HEK293 (cell line): ENCODE measurements around the gene SDHAF1.

ENCODE experiments used
- IKZF3 ChIP-seq: fragments of 450-650 bp; IDR thresholded peaks from 2 replicates; pipeline ENCODE4 v1.5.0; 2018; ENCODE audit warnings: missing biosample characterization, mild to moderate bottlenecking, missing genetic modification characterization, moderate library complexity
- KLF9 ChIP-seq: fragments of 450-650 bp; formaldehyde crosslinking; IDR thresholded peaks from 2 replicates; pipeline ENCODE4 v1.5.1; 2016; ENCODE audit warnings: missing biosample characterization, missing genetic modification characterization, low read depth
- SP7 ChIP-seq: fragments of 450-650 bp; formaldehyde crosslinking; IDR thresholded peaks from 2 replicates; pipeline ENCODE4 v1.5.1; 2016; ENCODE audit warnings: missing biosample characterization, missing genetic modification characterization
- ZBTB48 ChIP-seq: fragments of 450-650 bp; formaldehyde crosslinking; IDR thresholded peaks from 2 replicates; pipeline ENCODE4 v1.5.1; 2016; ENCODE audit warnings: missing biosample characterization, missing genetic modification characterization
- ZBTB7A ChIP-seq: fragments of 450-650 bp; formaldehyde crosslinking; IDR thresholded peaks from 2 replicates; pipeline ENCODE4 v1.5.1; 2016; ENCODE audit warnings: low read depth, missing biosample characterization, missing genetic modification characterization
- ZBTB8A ChIP-seq: fragments of 450-650 bp; formaldehyde crosslinking; IDR thresholded peaks from 2 replicates; pipeline ENCODE4 v1.5.1; 2016; ENCODE audit warnings: missing biosample characterization, missing genetic modification characterization
- ZFP3 ChIP-seq: fragments of 450-650 bp; formaldehyde crosslinking; IDR thresholded peaks from 2 replicates; pipeline ENCODE4 v1.5.1; 2016; ENCODE audit warnings: low read depth, missing biosample characterization, missing genetic modification characterization
- ZNF138 ChIP-seq: fragments of 450-650 bp; formaldehyde crosslinking; IDR thresholded peaks from 2 replicates; pipeline ENCODE4 v1.5.1; 2016; ENCODE audit warnings: missing biosample characterization, missing genetic modification characterization, borderline replicate concordance
- ZNF184 ChIP-seq: fragments of 450-650 bp; IDR thresholded peaks from 2 replicates; pipeline ENCODE4 v1.5.1; 2018; ENCODE audit warnings: missing biosample characterization, mild to moderate bottlenecking, missing genetic modification characterization
- ZNF211 ChIP-seq: fragments of 450-650 bp; formaldehyde crosslinking; IDR thresholded peaks from 2 replicates; pipeline ENCODE4 v1.5.1; 2016; ENCODE audit warnings: low read depth, missing biosample characterization, missing genetic modification characterization
- ZNF292 ChIP-seq: fragments of 450-650 bp; formaldehyde crosslinking; IDR thresholded peaks from 2 replicates; pipeline ENCODE4 v1.5.1; 2016; ENCODE audit warnings: low read depth, missing biosample characterization, missing genetic modification characterization, borderline replicate concordance
- ZNF529 ChIP-seq: fragments of 450-650 bp; formaldehyde crosslinking; IDR thresholded peaks from 2 replicates; pipeline ENCODE4 v1.5.1; 2017; ENCODE audit warnings: missing genetic modification characterization, missing biosample characterization; ENCODE audit not compliant: insufficient replicate concordance
- ZNF561 ChIP-seq: fragments of 450-650 bp; IDR thresholded peaks from 2 replicates; pipeline ENCODE4 v1.5.1; 2018; ENCODE audit warnings: missing biosample characterization, missing genetic modification characterization, borderline replicate concordance
- ZNF654 ChIP-seq: fragments of 450-650 bp; formaldehyde crosslinking; IDR thresholded peaks from 2 replicates; pipeline ENCODE4 v1.5.1; 2016; ENCODE audit warnings: low read depth, missing biosample characterization, missing genetic modification characterization
- ZNF660 ChIP-seq: fragments of 450-650 bp; IDR thresholded peaks from 2 replicates; pipeline ENCODE4 v1.5.1; 2018; ENCODE audit warnings: missing biosample characterization, mild to moderate bottlenecking, missing genetic modification characterization
- ZNF768 ChIP-seq: fragments of 450-650 bp; formaldehyde crosslinking; IDR thresholded peaks from 2 replicates; pipeline ENCODE4 v1.5.1; 2018; ENCODE audit warnings: missing biosample characterization, mild to moderate bottlenecking, missing genetic modification characterization
- ZSCAN16 ChIP-seq: fragments of 450-650 bp; formaldehyde crosslinking; IDR thresholded peaks from 2 replicates; pipeline ENCODE4 v1.5.1; 2016; ENCODE audit warnings: missing biosample characterization, missing genetic modification characterization
- TF ChIP-seq, protein P1 (sequence below): fragments of 450-650 bp; formaldehyde crosslinking; IDR thresholded peaks from 2 replicates; pipeline ENCODE4 v1.5.1; 2016; ENCODE audit warnings: missing biosample characterization, missing genetic modification characterization
- TF ChIP-seq, protein P2 (sequence below): fragments of 450-650 bp; formaldehyde crosslinking; IDR thresholded peaks from 2 replicates; pipeline ENCODE4 v1.5.1; 2016; ENCODE audit warnings: missing biosample characterization, missing genetic modification characterization, borderline replicate concordance
- TF ChIP-seq, protein P3 (sequence below): sonication (generic); formaldehyde crosslinking; IDR thresholded peaks from 2 replicates; pipeline ENCODE4 v1.8.1; 2022; ENCODE audit warnings: mild to moderate bottlenecking, moderate library complexity, missing genetic modification reagents
- TF ChIP-seq, protein P4 (sequence below): fragments of 450-650 bp; formaldehyde crosslinking; IDR thresholded peaks from 2 replicates; pipeline ENCODE4 v1.5.1; 2016; ENCODE audit warnings: missing biosample characterization, missing genetic modification characterization
- TF ChIP-seq, protein P5 (sequence below): fragments of 450-650 bp; formaldehyde crosslinking; conservative IDR thresholded peaks from 2 replicates; pipeline ENCODE4 v1.5.1; 2016; ENCODE audit warnings: low read depth, missing biosample characterization, missing genetic modification characterization

The SDHAF1 gene

DNA sequence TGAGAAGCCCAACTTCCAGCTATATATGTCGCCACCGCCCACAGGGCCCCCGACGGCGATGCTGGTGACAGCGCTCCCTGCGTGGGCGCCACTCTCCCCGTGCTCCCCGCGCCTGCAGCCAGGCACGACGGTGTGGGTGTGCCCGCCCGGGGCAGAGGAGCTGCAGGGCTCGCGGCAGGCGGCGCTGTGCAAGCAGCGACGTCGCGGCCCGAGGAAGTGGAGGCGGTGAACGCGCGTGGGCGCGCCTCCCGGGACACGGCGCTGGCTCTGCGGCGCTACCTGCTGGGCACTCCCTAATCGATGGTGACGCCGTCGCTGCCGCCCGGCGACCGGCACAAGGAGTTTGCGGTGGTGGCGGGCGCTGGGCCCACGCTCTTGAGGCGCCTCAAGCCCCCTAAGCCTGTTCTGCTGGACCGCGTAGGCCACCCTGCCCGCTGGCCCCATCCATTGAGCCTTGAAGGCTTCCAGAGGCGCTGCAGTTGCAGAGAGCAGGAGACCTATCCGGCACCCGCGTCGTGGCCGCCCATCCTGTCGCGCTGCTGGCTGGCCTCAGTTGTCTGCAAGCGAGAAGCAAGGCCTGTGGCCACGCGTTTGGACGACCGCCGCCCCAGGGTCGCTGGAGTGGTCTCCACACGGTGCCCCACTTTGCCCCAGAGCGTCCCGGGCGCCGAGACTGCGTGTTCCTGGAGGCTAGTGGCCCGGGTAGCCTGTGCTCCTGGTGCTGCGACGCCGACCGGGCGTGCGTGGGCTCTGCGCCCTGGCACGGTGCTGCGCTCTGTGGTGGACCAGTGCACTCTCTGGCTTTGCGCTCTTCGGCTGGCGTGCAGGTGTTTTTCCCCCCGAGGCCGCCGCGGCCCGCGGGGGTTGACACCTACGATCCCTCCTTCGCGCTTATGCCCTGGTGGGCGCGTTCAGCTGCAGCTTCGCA is 35.7 kb upstream of the SDHAF1 start (continued):
- TF ChIP-seq ZNF184 (tag by site-specific recombination) (no peak), ZNF660 (tag by site-specific recombination) (no peak; the same call in 1 of the 2 replicates), KLF9 (tag by site-specific recombination) (peak; percentile 80), ZBTB7A (tag by site-specific recombination) (no peak), ZNF768 (tag by site-specific recombination) (no peak), ZBTB48 (tag by site-specific recombination) (no peak), SP7 (tag by site-specific recombination) (no peak; the same call in 1 of the 2 replicates), ZNF138 (tag by site-specific recombination) (no peak), ZNF561 (no peak), ZNF292 (no peak), ZSCAN16 (tag by site-specific recombination) (no peak), ZNF654 (no peak), ZFP3 (tag by site-specific recombination) (no peak), ZNF529 (no peak), IKZF3 (no peak), ZNF211 (no peak), ZBTB8A (tag by site-specific recombination) (peak; percentile 85)
- TF ChIP-seq, protein P1, sequence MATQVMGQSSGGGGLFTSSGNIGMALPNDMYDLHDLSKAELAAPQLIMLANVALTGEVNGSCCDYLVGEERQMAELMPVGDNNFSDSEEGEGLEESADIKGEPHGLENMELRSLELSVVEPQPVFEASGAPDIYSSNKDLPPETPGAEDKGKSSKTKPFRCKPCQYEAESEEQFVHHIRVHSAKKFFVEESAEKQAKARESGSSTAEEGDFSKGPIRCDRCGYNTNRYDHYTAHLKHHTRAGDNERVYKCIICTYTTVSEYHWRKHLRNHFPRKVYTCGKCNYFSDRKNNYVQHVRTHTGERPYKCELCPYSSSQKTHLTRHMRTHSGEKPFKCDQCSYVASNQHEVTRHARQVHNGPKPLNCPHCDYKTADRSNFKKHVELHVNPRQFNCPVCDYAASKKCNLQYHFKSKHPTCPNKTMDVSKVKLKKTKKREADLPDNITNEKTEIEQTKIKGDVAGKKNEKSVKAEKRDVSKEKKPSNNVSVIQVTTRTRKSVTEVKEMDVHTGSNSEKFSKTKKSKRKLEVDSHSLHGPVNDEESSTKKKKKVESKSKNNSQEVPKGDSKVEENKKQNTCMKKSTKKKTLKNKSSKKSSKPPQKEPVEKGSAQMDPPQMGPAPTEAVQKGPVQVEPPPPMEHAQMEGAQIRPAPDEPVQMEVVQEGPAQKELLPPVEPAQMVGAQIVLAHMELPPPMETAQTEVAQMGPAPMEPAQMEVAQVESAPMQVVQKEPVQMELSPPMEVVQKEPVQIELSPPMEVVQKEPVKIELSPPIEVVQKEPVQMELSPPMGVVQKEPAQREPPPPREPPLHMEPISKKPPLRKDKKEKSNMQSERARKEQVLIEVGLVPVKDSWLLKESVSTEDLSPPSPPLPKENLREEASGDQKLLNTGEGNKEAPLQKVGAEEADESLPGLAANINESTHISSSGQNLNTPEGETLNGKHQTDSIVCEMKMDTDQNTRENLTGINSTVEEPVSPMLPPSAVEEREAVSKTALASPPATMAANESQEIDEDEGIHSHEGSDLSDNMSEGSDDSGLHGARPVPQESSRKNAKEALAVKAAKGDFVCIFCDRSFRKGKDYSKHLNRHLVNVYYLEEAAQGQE, result no peak
- TF ChIP-seq, protein P2, sequence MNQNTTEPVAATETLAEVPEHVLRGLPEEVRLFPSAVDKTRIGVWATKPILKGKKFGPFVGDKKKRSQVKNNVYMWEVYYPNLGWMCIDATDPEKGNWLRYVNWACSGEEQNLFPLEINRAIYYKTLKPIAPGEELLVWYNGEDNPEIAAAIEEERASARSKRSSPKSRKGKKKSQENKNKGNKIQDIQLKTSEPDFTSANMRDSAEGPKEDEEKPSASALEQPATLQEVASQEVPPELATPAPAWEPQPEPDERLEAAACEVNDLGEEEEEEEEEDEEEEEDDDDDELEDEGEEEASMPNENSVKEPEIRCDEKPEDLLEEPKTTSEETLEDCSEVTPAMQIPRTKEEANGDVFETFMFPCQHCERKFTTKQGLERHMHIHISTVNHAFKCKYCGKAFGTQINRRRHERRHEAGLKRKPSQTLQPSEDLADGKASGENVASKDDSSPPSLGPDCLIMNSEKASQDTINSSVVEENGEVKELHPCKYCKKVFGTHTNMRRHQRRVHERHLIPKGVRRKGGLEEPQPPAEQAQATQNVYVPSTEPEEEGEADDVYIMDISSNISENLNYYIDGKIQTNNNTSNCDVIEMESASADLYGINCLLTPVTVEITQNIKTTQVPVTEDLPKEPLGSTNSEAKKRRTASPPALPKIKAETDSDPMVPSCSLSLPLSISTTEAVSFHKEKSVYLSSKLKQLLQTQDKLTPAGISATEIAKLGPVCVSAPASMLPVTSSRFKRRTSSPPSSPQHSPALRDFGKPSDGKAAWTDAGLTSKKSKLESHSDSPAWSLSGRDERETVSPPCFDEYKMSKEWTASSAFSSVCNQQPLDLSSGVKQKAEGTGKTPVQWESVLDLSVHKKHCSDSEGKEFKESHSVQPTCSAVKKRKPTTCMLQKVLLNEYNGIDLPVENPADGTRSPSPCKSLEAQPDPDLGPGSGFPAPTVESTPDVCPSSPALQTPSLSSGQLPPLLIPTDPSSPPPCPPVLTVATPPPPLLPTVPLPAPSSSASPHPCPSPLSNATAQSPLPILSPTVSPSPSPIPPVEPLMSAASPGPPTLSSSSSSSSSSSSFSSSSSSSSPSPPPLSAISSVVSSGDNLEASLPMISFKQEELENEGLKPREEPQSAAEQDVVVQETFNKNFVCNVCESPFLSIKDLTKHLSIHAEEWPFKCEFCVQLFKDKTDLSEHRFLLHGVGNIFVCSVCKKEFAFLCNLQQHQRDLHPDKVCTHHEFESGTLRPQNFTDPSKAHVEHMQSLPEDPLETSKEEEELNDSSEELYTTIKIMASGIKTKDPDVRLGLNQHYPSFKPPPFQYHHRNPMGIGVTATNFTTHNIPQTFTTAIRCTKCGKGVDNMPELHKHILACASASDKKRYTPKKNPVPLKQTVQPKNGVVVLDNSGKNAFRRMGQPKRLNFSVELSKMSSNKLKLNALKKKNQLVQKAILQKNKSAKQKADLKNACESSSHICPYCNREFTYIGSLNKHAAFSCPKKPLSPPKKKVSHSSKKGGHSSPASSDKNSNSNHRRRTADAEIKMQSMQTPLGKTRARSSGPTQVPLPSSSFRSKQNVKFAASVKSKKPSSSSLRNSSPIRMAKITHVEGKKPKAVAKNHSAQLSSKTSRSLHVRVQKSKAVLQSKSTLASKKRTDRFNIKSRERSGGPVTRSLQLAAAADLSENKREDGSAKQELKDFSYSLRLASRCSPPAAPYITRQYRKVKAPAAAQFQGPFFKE (tag by site-specific recombination), result no peak
- TF ChIP-seq, protein P3, sequence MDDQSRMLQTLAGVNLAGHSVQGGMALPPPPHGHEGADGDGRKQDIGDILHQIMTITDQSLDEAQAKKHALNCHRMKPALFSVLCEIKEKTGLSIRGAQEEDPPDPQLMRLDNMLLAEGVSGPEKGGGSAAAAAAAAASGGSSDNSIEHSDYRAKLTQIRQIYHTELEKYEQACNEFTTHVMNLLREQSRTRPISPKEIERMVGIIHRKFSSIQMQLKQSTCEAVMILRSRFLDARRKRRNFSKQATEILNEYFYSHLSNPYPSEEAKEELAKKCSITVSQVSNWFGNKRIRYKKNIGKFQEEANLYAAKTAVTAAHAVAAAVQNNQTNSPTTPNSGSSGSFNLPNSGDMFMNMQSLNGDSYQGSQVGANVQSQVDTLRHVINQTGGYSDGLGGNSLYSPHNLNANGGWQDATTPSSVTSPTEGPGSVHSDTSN (CRISPR knock-in tag), result no peak
- TF ChIP-seq, protein P4, sequence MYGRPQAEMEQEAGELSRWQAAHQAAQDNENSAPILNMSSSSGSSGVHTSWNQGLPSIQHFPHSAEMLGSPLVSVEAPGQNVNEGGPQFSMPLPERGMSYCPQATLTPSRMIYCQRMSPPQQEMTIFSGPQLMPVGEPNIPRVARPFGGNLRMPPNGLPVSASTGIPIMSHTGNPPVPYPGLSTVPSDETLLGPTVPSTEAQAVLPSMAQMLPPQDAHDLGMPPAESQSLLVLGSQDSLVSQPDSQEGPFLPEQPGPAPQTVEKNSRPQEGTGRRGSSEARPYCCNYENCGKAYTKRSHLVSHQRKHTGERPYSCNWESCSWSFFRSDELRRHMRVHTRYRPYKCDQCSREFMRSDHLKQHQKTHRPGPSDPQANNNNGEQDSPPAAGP (tag by site-specific recombination), result no peak
- TF ChIP-seq, protein P5, sequence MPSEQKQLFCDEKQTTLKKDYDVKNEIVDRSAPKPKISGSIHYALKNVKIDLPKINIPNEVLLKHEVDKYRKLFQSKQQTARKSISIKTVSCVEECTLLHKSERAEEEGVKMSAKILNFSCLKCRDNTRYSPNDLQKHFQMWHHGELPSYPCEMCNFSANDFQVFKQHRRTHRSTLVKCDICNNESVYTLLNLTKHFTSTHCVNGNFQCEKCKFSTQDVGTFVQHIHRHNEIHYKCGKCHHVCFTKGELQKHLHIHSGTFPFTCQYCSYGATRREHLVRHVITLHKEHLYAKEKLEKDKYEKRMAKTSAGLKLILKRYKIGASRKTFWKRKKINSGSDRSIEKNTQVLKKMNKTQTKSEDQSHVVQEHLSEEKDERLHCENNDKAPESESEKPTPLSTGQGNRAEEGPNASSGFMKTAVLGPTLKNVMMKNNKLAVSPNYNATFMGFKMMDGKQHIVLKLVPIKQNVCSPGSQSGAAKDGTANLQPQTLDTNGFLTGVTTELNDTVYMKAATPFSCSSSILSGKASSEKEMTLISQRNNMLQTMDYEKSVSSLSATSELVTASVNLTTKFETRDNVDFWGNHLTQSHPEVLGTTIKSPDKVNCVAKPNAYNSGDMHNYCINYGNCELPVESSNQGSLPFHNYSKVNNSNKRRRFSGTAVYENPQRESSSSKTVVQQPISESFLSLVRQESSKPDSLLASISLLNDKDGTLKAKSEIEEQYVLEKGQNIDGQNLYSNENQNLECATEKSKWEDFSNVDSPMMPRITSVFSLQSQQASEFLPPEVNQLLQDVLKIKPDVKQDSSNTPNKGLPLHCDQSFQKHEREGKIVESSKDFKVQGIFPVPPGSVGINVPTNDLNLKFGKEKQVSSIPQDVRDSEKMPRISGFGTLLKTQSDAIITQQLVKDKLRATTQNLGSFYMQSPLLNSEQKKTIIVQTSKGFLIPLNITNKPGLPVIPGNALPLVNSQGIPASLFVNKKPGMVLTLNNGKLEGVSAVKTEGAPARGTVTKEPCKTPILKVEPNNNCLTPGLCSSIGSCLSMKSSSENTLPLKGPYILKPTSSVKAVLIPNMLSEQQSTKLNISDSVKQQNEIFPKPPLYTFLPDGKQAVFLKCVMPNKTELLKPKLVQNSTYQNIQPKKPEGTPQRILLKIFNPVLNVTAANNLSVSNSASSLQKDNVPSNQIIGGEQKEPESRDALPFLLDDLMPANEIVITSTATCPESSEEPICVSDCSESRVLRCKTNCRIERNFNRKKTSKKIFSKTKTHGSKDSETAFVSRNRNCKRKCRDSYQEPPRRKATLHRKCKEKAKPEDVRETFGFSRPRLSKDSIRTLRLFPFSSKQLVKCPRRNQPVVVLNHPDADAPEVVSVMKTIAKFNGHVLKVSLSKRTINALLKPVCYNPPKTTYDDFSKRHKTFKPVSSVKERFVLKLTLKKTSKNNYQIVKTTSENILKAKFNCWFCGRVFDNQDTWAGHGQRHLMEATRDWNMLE, result no peak
